Stimulated activated CD4-positive, alpha-beta T cell treated with anti-CD3 and anti-CD28 coated beads, Interleukin-1b, Interleukin-23, amount 100 ng/mL, for 1 hour (primary cell): ENCODE results near the gene CBY2.
"Not testable (repeated sequence)": the region's sequence is repeated elsewhere in the genome, so short reads cannot be mapped to it uniquely, and the experiment has no call there.

ENCODE experiments used
- DNase-seq, 2 donors: peaks; one replicate each; pipeline ENCODE4 v3.0.0-alpha.2; 2020; ENCODE audit warnings: low read depth in 2 of 2

The CBY2 gene

DNA sequence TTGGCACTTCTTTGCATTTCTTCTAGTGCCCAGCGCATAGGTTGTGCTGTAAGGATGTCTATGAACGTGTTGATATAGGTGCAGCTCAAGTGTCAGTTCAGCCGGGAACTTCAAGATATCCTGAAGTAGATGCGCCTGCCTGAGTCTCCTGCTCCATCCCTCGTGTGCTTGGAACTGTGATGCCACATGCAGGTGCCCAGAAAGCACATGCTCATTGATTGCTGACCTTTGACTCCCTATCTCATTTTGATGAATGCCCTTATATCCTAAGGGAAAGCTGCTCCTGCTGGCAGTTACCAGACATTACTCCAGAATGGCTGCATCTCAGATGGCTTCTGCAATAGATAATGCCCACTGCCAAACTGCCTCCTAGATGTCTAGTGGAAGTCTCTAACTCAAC lies 40.9 kb downstream of the CBY2 start:
- DNase-seq = no peak

DNA sequence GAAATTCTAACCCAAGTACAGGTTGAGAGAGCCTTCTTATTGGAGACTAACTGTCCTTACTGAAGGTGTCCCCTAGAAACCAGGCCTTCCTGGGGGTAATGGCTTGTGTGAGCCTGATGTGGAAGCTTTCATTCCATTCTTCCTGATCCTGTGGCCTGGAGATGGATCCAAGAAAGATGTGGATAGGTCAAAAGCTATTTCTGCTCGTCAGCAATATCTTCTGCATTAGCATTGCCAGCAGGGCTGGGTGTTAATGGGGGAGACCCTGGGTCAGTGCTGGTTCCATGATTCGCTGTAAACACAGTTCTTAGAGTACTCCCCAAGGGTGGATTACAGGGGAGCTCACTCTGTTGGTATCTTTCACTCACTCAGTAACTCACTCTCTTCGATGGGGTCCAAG lies 42.9 kb downstream of the CBY2 start:
- no peak for DNase-seq

DNA sequence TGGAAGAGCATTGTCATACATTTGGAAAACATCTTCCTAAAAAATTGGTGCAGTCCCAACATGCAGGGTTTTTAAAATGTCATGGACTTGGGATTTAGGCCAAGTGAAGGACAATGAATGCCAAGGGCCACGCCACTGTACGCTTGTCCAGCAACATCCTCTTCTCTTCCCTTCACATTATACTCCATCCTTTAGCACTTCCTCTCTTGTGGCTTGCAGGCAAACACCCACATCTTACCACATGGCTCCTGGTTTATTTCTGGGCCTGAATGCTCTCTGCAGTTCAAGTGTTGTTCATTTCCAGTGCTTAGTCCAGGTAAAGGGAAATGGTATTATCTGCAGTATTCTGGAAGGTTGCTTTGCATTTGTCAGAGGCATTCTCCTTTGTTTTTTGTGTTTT lies 45.0 kb downstream of the CBY2 start:
- DNase-seq = no peak

DNA sequence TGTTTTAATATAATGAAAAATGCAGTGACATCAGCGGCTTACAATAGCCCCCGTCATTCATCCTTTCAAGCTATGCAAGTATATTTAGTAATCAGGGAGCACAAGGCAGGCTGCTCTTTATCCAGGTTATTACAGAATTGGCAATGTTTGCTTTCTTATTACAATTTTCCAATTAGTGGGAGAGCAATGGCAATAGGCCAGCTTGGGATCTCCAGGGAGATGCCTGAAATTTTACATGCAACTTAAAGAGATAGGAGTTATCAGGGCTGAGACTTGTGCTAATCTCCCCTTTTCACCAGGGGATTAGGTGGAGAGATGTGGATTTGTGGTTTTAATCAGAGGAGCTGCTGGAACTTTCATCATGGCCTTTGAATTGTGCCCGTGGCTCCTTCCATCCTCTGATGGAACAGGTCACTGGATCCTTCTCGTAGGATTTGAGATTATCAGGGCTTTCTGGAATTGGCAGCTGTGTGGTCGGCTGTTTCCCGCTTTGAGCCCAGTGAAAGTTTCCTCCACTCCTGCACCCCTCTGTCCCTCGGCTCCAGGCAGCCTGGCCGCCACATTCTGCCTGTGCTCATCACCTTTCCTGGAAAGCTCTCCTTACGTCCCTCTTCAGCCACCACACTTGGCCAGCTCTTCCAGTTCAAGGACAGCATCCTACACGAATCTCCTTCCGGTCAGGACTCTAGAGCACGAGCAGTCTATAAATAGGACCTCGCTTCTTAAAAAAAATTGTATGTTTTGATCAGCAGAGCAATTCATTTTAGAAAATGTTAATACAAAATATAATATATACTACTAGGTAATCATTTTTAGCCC lies 47.0 kb downstream of the CBY2 start:
- DNase-seq = no peak

DNA sequence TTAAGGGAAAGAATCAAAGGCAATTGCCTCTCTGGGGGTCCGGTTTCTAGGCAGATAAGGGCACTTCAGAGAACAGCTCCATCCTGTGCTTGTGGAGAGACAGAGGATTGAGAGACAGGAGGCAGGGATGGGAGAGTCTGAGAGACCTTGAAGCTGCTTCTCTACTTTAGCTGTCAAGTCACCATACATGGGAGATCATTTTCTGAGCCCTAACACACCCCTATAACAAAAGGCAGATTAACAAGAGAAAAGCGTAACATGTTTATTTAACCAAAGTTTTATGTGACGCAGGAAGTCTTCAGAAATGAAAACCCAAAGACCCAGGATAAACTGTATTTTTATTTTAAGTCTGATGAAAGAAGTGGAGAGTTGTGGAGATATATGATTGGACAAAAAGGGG lies 48.4 kb downstream of the CBY2 start:
- no peak for DNase-seq

DNA sequence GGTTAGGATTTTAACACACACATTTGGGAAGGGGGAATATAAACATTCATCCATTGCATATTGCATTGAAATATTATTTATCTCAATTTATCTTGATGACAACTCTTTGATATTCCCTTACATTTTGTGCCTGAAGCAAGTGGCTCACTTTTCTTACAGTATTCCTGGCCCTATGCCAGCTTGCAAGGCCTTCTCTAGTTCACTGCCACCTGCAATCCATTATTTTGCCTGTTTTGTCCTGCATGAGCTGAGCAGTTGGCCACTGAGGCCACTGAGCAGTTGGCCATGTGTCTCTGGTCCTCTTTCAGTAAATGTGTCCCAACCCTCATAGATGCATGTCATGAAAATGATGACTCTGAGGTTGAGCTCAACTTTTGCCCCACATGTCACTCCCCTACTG lies 49.8 kb downstream of the CBY2 start:
- DNase-seq = no peak

DNA sequence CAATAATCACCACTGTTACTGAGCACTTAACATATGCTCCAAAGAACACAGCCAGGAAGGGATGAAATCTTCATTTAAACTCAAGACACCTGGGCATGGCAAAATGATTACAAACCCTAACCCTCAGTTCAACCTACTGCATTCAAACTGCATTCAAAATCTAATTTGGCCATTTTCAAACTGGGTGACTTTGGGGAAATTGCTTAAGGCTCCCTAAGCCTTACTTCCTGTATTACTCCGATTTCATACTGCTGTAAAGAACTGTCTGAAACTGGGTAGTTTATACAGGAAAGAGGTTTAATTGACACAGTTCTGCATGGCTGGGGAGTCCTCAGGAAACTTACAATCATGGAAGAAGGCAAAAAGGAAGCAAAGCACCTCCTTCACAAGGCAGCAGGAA lies 50.4 kb downstream of the CBY2 start:
- DNase-seq = no peak

DNA sequence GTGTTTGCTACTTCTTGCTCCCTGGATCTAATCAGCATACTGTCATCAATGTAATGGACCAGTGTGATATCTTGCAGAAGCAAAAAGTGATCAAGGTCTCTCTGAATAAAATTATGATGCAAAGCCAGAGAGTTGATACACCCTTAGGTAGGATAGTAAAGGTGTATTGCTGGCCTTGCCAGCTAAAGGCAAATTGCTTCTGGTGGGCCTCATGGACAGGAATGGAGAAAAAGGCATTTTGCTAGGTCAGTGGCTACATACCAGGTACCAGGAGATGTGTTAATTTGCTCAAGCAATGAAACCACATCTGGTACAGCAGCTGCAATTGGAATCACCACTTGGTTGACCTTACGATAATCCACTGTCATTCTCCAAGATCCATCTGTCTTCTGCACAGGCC lies 54.4 kb downstream of the CBY2 start:
- not testable (repeated sequence) for DNase-seq

DNA sequence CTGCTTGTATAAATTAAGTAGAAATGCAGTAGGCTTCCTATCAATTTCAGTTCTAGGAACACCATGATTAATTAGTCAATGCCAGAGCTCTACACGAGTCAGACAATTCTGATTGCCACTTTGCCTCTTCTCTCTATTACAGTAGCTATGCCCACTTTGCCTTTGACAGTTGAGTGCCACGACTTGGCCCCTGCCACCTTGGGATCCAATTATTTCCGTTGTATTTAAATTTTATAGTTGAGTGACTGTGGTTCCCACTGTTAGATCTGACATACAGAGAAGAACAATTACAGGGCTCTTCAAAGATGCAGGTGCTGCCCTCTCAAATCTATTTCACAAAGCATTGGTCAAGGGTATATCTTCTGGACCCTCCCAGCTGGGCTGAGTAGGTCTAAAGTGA lies 55.5 kb downstream of the CBY2 start:
- not testable (repeated sequence) for DNase-seq

DNA sequence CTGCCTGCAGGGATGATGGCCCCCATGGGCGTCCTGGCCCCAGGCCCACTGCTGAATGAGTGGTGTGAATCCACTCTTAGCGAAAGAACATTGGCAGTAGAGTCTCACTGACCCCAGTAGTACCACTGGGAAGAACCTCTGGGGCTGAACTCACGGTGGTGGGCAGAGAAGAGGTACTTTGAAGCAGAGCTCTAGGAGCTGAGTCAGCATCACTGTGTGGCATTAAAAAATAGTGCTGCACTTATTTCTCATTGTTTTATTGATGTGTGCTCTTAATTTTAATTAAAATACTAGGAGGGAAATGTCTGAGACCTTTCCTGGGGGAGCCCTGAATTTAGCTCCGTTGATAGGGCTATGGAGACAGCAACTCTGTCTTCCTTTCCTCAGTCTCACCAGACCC lies 61.3 kb downstream of the CBY2 start:
- no peak for DNase-seq
